Right lobe of liver (tissue), 6 donors: Measurements from ENCODE around the gene CEP63. TPM values are rescaled to one million over a fixed set of nuclear protein-coding genes. Genes with fewer than 3 reads are reported as not detected.

ENCODE experiments used
- ATAC-seq, 4 donors: fragments of 200-7000 bp; cut with Tn5 transposase; one replicate each; pipeline ENCODE4 v1.9.1; 2020; ENCODE audit warnings: mild to moderate bottlenecking in 4 of 4, moderate library complexity in 4 of 4
- DNase-seq, 3 donors: peaks; one replicate each; pipeline ENCODE4 v3.0.0-alpha.2; 2020
- H3K27ac ChIP-seq, 3 donors: fragments of 200-600 bp; one replicate each; pipeline ENCODE4 v1.8.0; 2022
- H3K27me3 ChIP-seq, 2 donors: fragments of 200-600 bp; one replicate each; pipeline ENCODE4 v1.8.0; 2022
- H3K36me3 ChIP-seq, 4 donors: fragments of 200-600 bp; sonication (generic) in 1 of 4; one replicate each; pipeline versions ENCODE4 v1.5.1 to v1.8.0; 2017 to 2022; ENCODE audit warnings: control low read depth in 1 of 4
- H3K4me1 ChIP-seq, 4 donors: fragments of 200-600 bp; sonication (generic) in 1 of 4; one replicate each; pipeline versions ENCODE4 v1.5.1 to v1.8.0; 2017 to 2022; ENCODE audit warnings: control low read depth in 1 of 4
- H3K4me3 ChIP-seq, 3 donors: fragments of 200-600 bp; one replicate each; pipeline ENCODE4 v1.8.0; 2022
- H3K9me3 ChIP-seq, 4 donors: fragments of 200-600 bp; sonication (generic) in 1 of 4; one replicate each; pipeline versions ENCODE4 v1.5.1 to v1.8.0; 2017 to 2022; ENCODE audit warnings: control low read depth in 1 of 4
- POLR2A ChIP-seq: fragments of 450-650 bp; IDR thresholded peaks from one replicate; pipeline ENCODE4 v1.6.1; 2017; ENCODE audit warnings: antibody characterized with exemption, mild to moderate bottlenecking
- WGBS: methylation state at CpG from one replicate; pipeline ENCODE4 v1.1.6; 2018; ENCODE audit warnings: low coverage, low lambda C conversion rate; ENCODE audit not compliant: insufficient coverage; ENCODE audit errors: missing lambda C conversion rate; 5-methylcytosine and 5-hydroxymethylcytosine counted together
- intact Hi-C, 2 donors: fragments of 100-400 bp; cut with DNase I; formaldehyde crosslinking; loops; one replicate each; pipeline versions ENCODE4 v1.11.2 to v1.14.1; 2022
- total RNA-seq, 6 experiments: library from RNA; depleted of rRNA in 2 of 6; stranded (reverse); fragments of >200 nt in 2 of 6; fragmentation: NEBNext Ultra II Directional in 3 of 6; extraction: Animal tissue kit (Norgen Biotek cat#: 25700) in 3 of 6; gene quantifications; one replicate each; pipeline versions ENCODE4 v1.1.0 to v1.2.4, GENCODE V29; 2016 to 2023
- TF ChIP-seq, protein P1 (sequence below), 4 donors: fragments of 200-600 bp in 3 of 4; fragments of 450-650 bp in 1 of 4; IDR thresholded peaks; one replicate each; pipeline versions ENCODE4 v1.5.1 to v1.8.0; 2016 to 2022; ENCODE audit warnings: antibody characterized with exemption in 4 of 4, mild to moderate bottlenecking in 2 of 4
- donor health status: DM: no; HTN: yes; CAD: no.
- donor health status: DM: no; HTN: no; CAD: no.
- donor health status: DM: no; HTN: no; CAD: no.
- donor health status: DM: no; HTN: yes; CAD: no.
- donor health status: DM: no; HTN: yes; CAD: no.

The CEP63 gene
- total RNA-seq, 6 experiments from 2014 or later: 8.7 to 14.4 (median 9.1) TPM

GRCh38 chr3:134481166-134481565, 4.7 kb upstream of the CEP63 start:
- DNase-seq: no peak
- Histone ChIP-seq H3K4me3 (no peak overlapping the region), H3K27ac (no peak overlapping the region), H3K27me3 (no peaks in the 10 kb centered on the region), H3K36me3 (peaks cover 0 to 34% (median 13%) of the 10 kb centered on the region in 4 donors), H3K9me3 (no peaks in the 10 kb centered on the region), H3K4me1 (peaks cover 0 to 27% (median 8%) of the 10 kb centered on the region in 4 donors)
- ATAC-seq: no peak
- 65% methylated on average over 1 of the region's 1 CpG for WGBS
- TF ChIP-seq POLR2A: no peak
- TF ChIP-seq, protein P1, sequence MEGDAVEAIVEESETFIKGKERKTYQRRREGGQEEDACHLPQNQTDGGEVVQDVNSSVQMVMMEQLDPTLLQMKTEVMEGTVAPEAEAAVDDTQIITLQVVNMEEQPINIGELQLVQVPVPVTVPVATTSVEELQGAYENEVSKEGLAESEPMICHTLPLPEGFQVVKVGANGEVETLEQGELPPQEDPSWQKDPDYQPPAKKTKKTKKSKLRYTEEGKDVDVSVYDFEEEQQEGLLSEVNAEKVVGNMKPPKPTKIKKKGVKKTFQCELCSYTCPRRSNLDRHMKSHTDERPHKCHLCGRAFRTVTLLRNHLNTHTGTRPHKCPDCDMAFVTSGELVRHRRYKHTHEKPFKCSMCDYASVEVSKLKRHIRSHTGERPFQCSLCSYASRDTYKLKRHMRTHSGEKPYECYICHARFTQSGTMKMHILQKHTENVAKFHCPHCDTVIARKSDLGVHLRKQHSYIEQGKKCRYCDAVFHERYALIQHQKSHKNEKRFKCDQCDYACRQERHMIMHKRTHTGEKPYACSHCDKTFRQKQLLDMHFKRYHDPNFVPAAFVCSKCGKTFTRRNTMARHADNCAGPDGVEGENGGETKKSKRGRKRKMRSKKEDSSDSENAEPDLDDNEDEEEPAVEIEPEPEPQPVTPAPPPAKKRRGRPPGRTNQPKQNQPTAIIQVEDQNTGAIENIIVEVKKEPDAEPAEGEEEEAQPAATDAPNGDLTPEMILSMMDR (IDR thresholded peaks at IDR 0.05): no peak
- intact Hi-C loops: loop anchor here in 1 of 2 donors (5.0 kb wide), 1 partner anchor 174 kb away; no protein-coding TSS in a partner anchor

DNA sequence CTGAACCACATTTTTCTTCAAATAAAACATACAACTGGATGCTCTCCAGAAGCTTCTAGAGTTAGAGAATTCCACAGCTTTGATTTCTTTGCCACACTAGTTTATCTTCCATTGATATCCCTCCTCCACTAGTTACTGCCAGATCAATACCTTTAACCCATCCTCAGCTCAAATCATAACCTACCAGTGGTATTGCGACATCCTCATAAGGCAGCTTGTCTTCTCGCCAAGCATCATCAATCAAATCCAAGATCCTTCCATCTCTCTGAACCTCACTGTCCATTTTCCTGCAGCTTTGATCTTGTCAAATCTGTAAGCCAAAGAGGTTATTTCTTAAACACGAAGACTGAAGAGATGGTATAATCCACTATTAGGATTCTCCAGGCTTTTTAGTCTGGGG, 3.2 kb upstream of the CEP63 start:
- no peak for TF ChIP-seq POLR2A
- TF ChIP-seq, protein P1 (IDR thresholded peaks at IDR 0.05): no peak
- intact Hi-C loops: loop anchor here in 1 of 2 donors (5.0 kb wide), 1 partner anchor 175 kb away; no protein-coding TSS in a partner anchor
- 94% methylated on average over 3 of the region's 3 CpGs for WGBS
- no peak for DNase-seq
- H3K36me3 ChIP-seq: peaks cover 0 to 31% (median 9%) of the 10 kb centered on the region in 4 donors
- H3K9me3 ChIP-seq: no peaks in the 10 kb centered on the region
- peaks cover 0 to 34% (median 10%) of the 10 kb centered on the region in 4 donors for H3K4me1 ChIP-seq
- no peak overlapping the region for H3K4me3 ChIP-seq
- no peak overlapping the region for H3K27ac ChIP-seq
- H3K27me3 ChIP-seq: no peaks in the 10 kb centered on the region
- ATAC-seq: no peak

GRCh38 chr3:134483195-134483900, 2.5 kb upstream of the CEP63 start:
- Histone ChIP-seq H3K4me1 (peaks cover 0 to 30% (median 9%) of the 10 kb centered on the region in 4 donors), H3K4me3 (no peak overlapping the region), H3K27ac (no peak overlapping the region), H3K27me3 (no peaks in the 10 kb centered on the region), H3K9me3 (no peaks in the 10 kb centered on the region), H3K36me3 (peaks cover 0 to 27% (median 9%) of the 10 kb centered on the region in 4 donors)
- ATAC-seq (no peak), DNase-seq (no peak)
- intact Hi-C loops: loop anchor here in 1 of 2 donors (5.0 kb wide), 1 partner anchor 176 kb away; no protein-coding TSS in a partner anchor
- TF ChIP-seq, protein P1 (IDR thresholded peaks at IDR 0.05): no peak
- no peak for TF ChIP-seq POLR2A
- WGBS: 57% methylated on average over 6 of the region's 7 CpGs

- intact Hi-C loops: no loop called here
- peak; percentile 0 to 2 (median 1) for ATAC-seq
- no peaks in the 10 kb centered on the region for H3K9me3 ChIP-seq
- peak overlapping the region; percentile 85 to 93 (median 89) for H3K27ac ChIP-seq
- H3K4me3 ChIP-seq: peak overlapping the region; percentile 76 to 89 (median 77)
- no peak for TF ChIP-seq POLR2A
- TF ChIP-seq, protein P1 (IDR thresholded peaks at IDR 0.05): no peak
- H3K36me3 ChIP-seq: peaks cover 0 to 21% (median 6%) of the 10 kb centered on the region in 4 donors
- peaks cover 0 to 20% (median 5%) of the 10 kb centered on the region in 4 donors for H3K4me1 ChIP-seq
- H3K27me3 ChIP-seq: no peaks in the 10 kb centered on the region
- peak in 2 of 3 donors; percentile 63 to 93 for DNase-seq
- WGBS: 0% methylated on average over 24 of the region's 24 CpGs
These were observed 661 bp upstream of the CEP63 start for GRCh38 chr3:134485075-134485717.
